B cell (primary cell): ENCODE results near the gene NPFFR1. TPM values are rescaled to one million over a fixed set of nuclear protein-coding genes. Genes with fewer than 3 reads are reported as not detected.

Experiments used
- ATAC-seq: fragments of 200-7000 bp; cut with Tn5 transposase; one replicate; pipeline ENCODE4 v1.10.0; 2021; ENCODE audit warnings: low read depth, mild to moderate bottlenecking, moderate number of reproducible peaks, moderate library complexity
- CTCF ChIA-PET: fragments of 350-600 bp; sonication (Branson Sonifier 250); formaldehyde crosslinking; loops from one replicate; lab custom pipeline; 2021; ENCODE audit warnings: antibody characterized with exemption, inconsistent platforms; lab: Charles Lee
- POLR2A ChIA-PET: fragments of 350-600 bp; sonication (Branson Sonifier 250); formaldehyde crosslinking; loops from one replicate; lab custom pipeline; 2021; ENCODE audit warnings: antibody characterized with exemption; lab: Charles Lee
- DNase-seq: peaks from one replicate; pipeline ENCODE4 v3.0.0; 2013
- H2AFZ ChIP-seq: 2 replicates; pipeline ENCODE4 v1.6.1; 2012; ENCODE audit warnings: mild to moderate bottlenecking, low read depth, low read length; ENCODE audit not compliant: insufficient read depth, poor library complexity, severe bottlenecking
- H3K27ac ChIP-seq, 2 donors: 1 replicate in 1 of 2; 2 replicates in 1 of 2; pipeline ENCODE4 v1.5.1; 2012 to 2013; ENCODE audit warnings: low read length in 2 of 2, mild to moderate bottlenecking in 2 of 2, moderate library complexity in 1 of 2
- H3K27me3 ChIP-seq, 4 experiments: fragments of 200-600 bp in 1 of 4; sonication (generic) in 1 of 4; replicated peaks in 1 of 4; 1 replicate in 2 of 4; 2 replicates in 2 of 4; pipeline versions ENCODE4 v1.6.1 to v1.7.0; 2013 to 2016; ENCODE audit warnings: low read length in 3 of 4, mild to moderate bottlenecking in 2 of 4, mixed read lengths in 1 of 4, moderate library complexity in 1 of 4; ENCODE audit not compliant: insufficient read depth in 4 of 4, control insufficient read depth in 3 of 4; ENCODE audit errors: control extremely low read depth in 1 of 4
- H3K36me3 ChIP-seq, 2 experiments: replicated peaks in 1 of 2; 1 replicate in 1 of 2; 2 replicates in 1 of 2; pipeline versions ENCODE4 v1.6.1 to v1.7.1; 2013; ENCODE audit warnings: low read length in 1 of 2; ENCODE audit not compliant: insufficient read depth in 2 of 2, control insufficient read depth in 1 of 2; ENCODE audit errors: control extremely low read depth in 1 of 2, extremely low read depth in 1 of 2
- H3K4me1 ChIP-seq, 2 donors: fragments of 200-600 bp in 1 of 2; sonication (generic) in 1 of 2; 1 replicate in 1 of 2; 2 replicates in 1 of 2; pipeline versions ENCODE4 v1.5.1 to v1.6.1; 2013 to 2017; ENCODE audit warnings: low read length in 2 of 2; ENCODE audit not compliant: control insufficient read depth in 2 of 2, insufficient read depth in 2 of 2
- H3K4me2 ChIP-seq: replicated peaks from 2 replicates; pipeline ENCODE3; 2012; ENCODE audit warnings: mild to moderate bottlenecking, low read depth, low read length; ENCODE audit not compliant: poor library complexity, severe bottlenecking
- H3K4me3 ChIP-seq, 5 experiments: fragments of 200-600 bp in 1 of 5; sonication (generic) in 1 of 5; 1 replicate in 3 of 5; 2 replicates in 2 of 5; pipeline versions ENCODE4 v1.5.1 to v1.7.0; 2011 to 2016; ENCODE audit warnings: low read length in 4 of 5, mild to moderate bottlenecking in 4 of 5, low read depth in 2 of 5, control low read depth in 1 of 5, moderate library complexity in 1 of 5; ENCODE audit not compliant: insufficient read depth in 1 of 5; ENCODE audit errors: control extremely low read depth in 1 of 5, extremely low read depth in 1 of 5
- H3K79me2 ChIP-seq: fragments of 200-600 bp; sonication (generic); one replicate; pipeline ENCODE4 v1.6.0; 2016; ENCODE audit warnings: low read length; ENCODE audit not compliant: control insufficient read depth, insufficient read depth
- H3K9ac ChIP-seq: fragments of 200-600 bp; sonication (generic); 2 replicates; pipeline ENCODE4 v1.6.1; 2017; ENCODE audit warnings: mild to moderate bottlenecking, low read length, moderate library complexity
- H3K9me3 ChIP-seq, 3 donors: one replicate each; pipeline versions ENCODE4 v1.6.1 to v1.7.1; 2013; ENCODE audit warnings: low read length in 2 of 3; ENCODE audit not compliant: control insufficient read depth in 2 of 3, insufficient read depth in 1 of 3; ENCODE audit errors: control extremely low read depth in 1 of 3
- H4K20me1 ChIP-seq: 2 replicates; pipeline ENCODE4 v1.6.0; 2012; ENCODE audit warnings: mild to moderate bottlenecking, low read length; ENCODE audit not compliant: insufficient read depth, control insufficient read depth, poor library complexity, severe bottlenecking
- H3K27ac Mint-ChIP-seq: one replicate; pipeline ENCODE4 v1.8.0; 2021; ENCODE audit warnings: mixed read lengths
- H3K27me3 Mint-ChIP-seq: one replicate; pipeline ENCODE4 v1.8.0; 2021; ENCODE audit warnings: mixed read lengths
- H3K4me1 Mint-ChIP-seq: one replicate; pipeline ENCODE4 v1.8.0; 2021; ENCODE audit warnings: mixed read lengths
- H3K4me3 Mint-ChIP-seq: one replicate; pipeline ENCODE4 v1.8.0; 2021; ENCODE audit warnings: mixed read lengths
- H3K9me3 Mint-ChIP-seq: one replicate; pipeline ENCODE4 v1.8.0; 2022; ENCODE audit warnings: mixed read lengths; ENCODE audit not compliant: insufficient read depth
- CTCF ChIP-seq: fragments of 200-600 bp; IDR thresholded peaks from one replicate; pipeline ENCODE4 v1.8.0; 2022; ENCODE audit warnings: antibody characterized with exemption, mild to moderate bottlenecking
- EZH2 ChIP-seq: IDR thresholded peaks from 2 replicates; pipeline ENCODE4 v1.6.1; 2012; ENCODE audit warnings: borderline replicate concordance, low read depth, mild to moderate bottlenecking, moderate library complexity, low read length; ENCODE audit not compliant: insufficient read depth, poor library complexity, severe bottlenecking
- WGBS: methylation state at CpG from one replicate; pipeline ENCODE4 v1.1.5; 2013; ENCODE audit warnings: missing lambda C conversion rate; ENCODE audit not compliant: insufficient coverage; 5-methylcytosine and 5-hydroxymethylcytosine counted together
- intact Hi-C: fragments of 100-400 bp; cut with micrococcal nuclease; formaldehyde crosslinking; loops from one replicate; pipeline ENCODE4 v1.10.0; 2022
- polyA plus RNA-seq: library from polyadenylated mRNA; depleted of rRNA; stranded (reverse); fragments of >200 nt; gene quantifications from 2 replicates; pipeline ENCODE4 v1.2.3, GENCODE V29; 2012
- total RNA-seq, 2 donors: library from RNA; stranded (reverse); fragments of 120-200 nt in 1 of 2; gene quantifications; 1 replicate in 1 of 2; 2 replicates in 1 of 2; pipeline versions ENCODE4 v1.2.3 to v1.2.4, GENCODE V29; 2013 to 2022

The NPFFR1 gene
- total and polyA plus RNA-seq, 2 donors (not counting 1 experiment from before 2014, with no cell fraction given), result not detected

- peaks cover 39% of the 10 kb centered on the region for H3K4me1 Mint-ChIP-seq
- Histone ChIP-seq H3K27ac (no peak overlapping the region), H3K9me3 (no peaks in the 10 kb centered on the region), H3K36me3 (no peaks in the 10 kb centered on the region), H3K79me2 (no peaks in the 10 kb centered on the region), H3K4me1 (peaks cover 22 to 39% of the 10 kb centered on the region in 2 donors), H4K20me1 (no peaks in the 10 kb centered on the region), H3K4me3 (no peak overlapping the region), H2AFZ (no peak overlapping the region), H3K9ac (no peak overlapping the region), H3K4me2 (no peak overlapping the region), H3K27me3 (peaks cover 0 to 5% (median 2%) of the 10 kb centered on the region in 4 experiments)
- POLR2A ChIA-PET, result no interaction called here
- no peak for ATAC-seq
- intact Hi-C loops, result no loop called here
- H3K9me3 Mint-ChIP-seq, result no peaks in the 10 kb centered on the region
- peak overlapping the region; percentile 53 for H3K27ac Mint-ChIP-seq
- no peak for DNase-seq
- CTCF ChIA-PET, result interaction anchor here (1.2 kb wide), 1 partner anchor 96 kb away, joined by 3 read pairs; no protein-coding TSS in a partner anchor
- no peaks in the 10 kb centered on the region for H3K27me3 Mint-ChIP-seq
- no peak for TF ChIP-seq CTCF
- no peak for TF ChIP-seq EZH2
- no peak overlapping the region for H3K4me3 Mint-ChIP-seq
- 91% methylated on average over 6 of the region's 6 CpGs for WGBS
Observed at GRCh38 chr10:70319183-70319582, 35.4 kb upstream of the NPFFR1 start.

- intact Hi-C loops, result no loop called here
- ChIA-PET CTCF (no interaction called here), POLR2A (no interaction called here)
- WGBS, result 67% methylated on average over 3 of the region's 5 CpGs
- ATAC-seq, result peak; percentile 62
- DNase-seq, result peak; percentile 35
- H3K4me3 Mint-ChIP-seq, result no peak overlapping the region
- TF ChIP-seq CTCF, result no peak
- no peak for TF ChIP-seq EZH2
- no peaks in the 10 kb centered on the region for H3K27me3 Mint-ChIP-seq
- H4K20me1 ChIP-seq, result no peaks in the 10 kb centered on the region
- no peak overlapping the region for H3K27ac Mint-ChIP-seq
- no peak overlapping the region for H2AFZ ChIP-seq
- no peaks in the 10 kb centered on the region for H3K79me2 ChIP-seq
- no peak overlapping the region for H3K27ac ChIP-seq
- H3K4me1 Mint-ChIP-seq, result peaks cover 27% of the 10 kb centered on the region
- no peak overlapping the region for H3K4me2 ChIP-seq
- H3K9ac ChIP-seq, result no peak overlapping the region
- H3K27me3 ChIP-seq, result peaks cover 0 to 5% (median 2%) of the 10 kb centered on the region in 4 experiments
- H3K4me3 ChIP-seq, result no peak overlapping the region
- peaks cover 9 to 27% of the 10 kb centered on the region in 2 donors for H3K4me1 ChIP-seq
- H3K9me3 Mint-ChIP-seq, result no peaks in the 10 kb centered on the region
- no peaks in the 10 kb centered on the region for H3K36me3 ChIP-seq
- no peaks in the 10 kb centered on the region for H3K9me3 ChIP-seq
Observed at GRCh38 chr10:70317943-70318318, 34.1 kb upstream of the NPFFR1 start.
